DND-41 (cell line): Measurements from ENCODE around the gene MTOR.
"Not testable (repeated sequence)": the region's sequence is repeated elsewhere in the genome, so short reads cannot be mapped to it uniquely, and the experiment has no call there.

Experiments
- ATAC-seq: fragments of 200-7000 bp; cut with Tn5 transposase; 3 replicates; pipeline ENCODE4 v1.9.1; 2021; ENCODE audit warnings: low read depth; ENCODE audit not compliant: insufficient read depth
- DNase-seq: peaks from one replicate; pipeline ENCODE4 v3.0.0-alpha.2; 2020
- H2AFZ ChIP-seq: 2 replicates; pipeline ENCODE4 v1.6.0; 2012; ENCODE audit warnings: low read depth, low read length
- H3K27ac ChIP-seq: 2 replicates; pipeline ENCODE4 v1.5.1; 2012; ENCODE audit warnings: low read length, inconsistent platforms
- H3K27me3 ChIP-seq: fragments of 200-600 bp; sonication (generic); 2 replicates; pipeline ENCODE4 v1.6.0; 2012; ENCODE audit warnings: low read length, mild to moderate bottlenecking, inconsistent platforms; ENCODE audit not compliant: insufficient read depth, poor library complexity
- H3K36me3 ChIP-seq: 2 replicates; pipeline ENCODE4 v1.5.1; 2012; ENCODE audit warnings: low read length, inconsistent platforms; ENCODE audit not compliant: insufficient read depth
- H3K4me1 ChIP-seq: 2 replicates; pipeline ENCODE4 v1.5.1; 2012; ENCODE audit warnings: mild to moderate bottlenecking, low read length; ENCODE audit not compliant: insufficient read depth
- H3K4me2 ChIP-seq: 2 replicates; pipeline ENCODE4 v1.6.0; 2012; ENCODE audit warnings: mild to moderate bottlenecking, moderate library complexity, low read length, inconsistent platforms; ENCODE audit not compliant: insufficient read depth
- H3K4me3 ChIP-seq, 2 experiments: fragments of 200-600 bp in 1 of 2; shearing (Covaris generic) in 1 of 2; 2 replicates each; pipeline ENCODE4 v1.5.1; 2012 to 2016; ENCODE audit warnings: inconsistent platforms in 2 of 2, low read length in 2 of 2, mild to moderate bottlenecking in 2 of 2, low read depth in 1 of 2, moderate library complexity in 1 of 2
- H3K79me2 ChIP-seq: 2 replicates; pipeline ENCODE4 v1.6.0; 2012; ENCODE audit warnings: low read length, inconsistent platforms; ENCODE audit not compliant: insufficient read depth
- H3K9ac ChIP-seq: 2 replicates; pipeline ENCODE4 v1.6.0; 2012; ENCODE audit warnings: low read depth, mild to moderate bottlenecking, inconsistent platforms, low read length, moderate library complexity
- H3K9me3 ChIP-seq: 2 replicates; pipeline ENCODE4 v1.5.1; 2012; ENCODE audit warnings: low read length, moderate library complexity, mild to moderate bottlenecking, inconsistent platforms; ENCODE audit not compliant: insufficient read depth, severe bottlenecking
- H4K20me1 ChIP-seq: 2 replicates; pipeline ENCODE4 v1.6.0; 2012; ENCODE audit warnings: low read length; ENCODE audit not compliant: insufficient read depth
- EZH2 ChIP-seq: IDR thresholded peaks from 3 replicates; pipeline ENCODE4 v1.6.1; 2012; ENCODE audit warnings: borderline replicate concordance, low read depth, mild to moderate bottlenecking, moderate library complexity, low read length, inconsistent platforms; ENCODE audit not compliant: severe bottlenecking
- TF ChIP-seq, protein P1 (sequence below): IDR thresholded peaks from 2 replicates; pipeline ENCODE4 v1.5.1; 2012; ENCODE audit warnings: borderline replicate concordance, low read length, moderate library complexity, mild to moderate bottlenecking; ENCODE audit not compliant: poor library complexity, severe bottlenecking; ENCODE audit errors: extremely low read depth

The MTOR gene

DNA sequence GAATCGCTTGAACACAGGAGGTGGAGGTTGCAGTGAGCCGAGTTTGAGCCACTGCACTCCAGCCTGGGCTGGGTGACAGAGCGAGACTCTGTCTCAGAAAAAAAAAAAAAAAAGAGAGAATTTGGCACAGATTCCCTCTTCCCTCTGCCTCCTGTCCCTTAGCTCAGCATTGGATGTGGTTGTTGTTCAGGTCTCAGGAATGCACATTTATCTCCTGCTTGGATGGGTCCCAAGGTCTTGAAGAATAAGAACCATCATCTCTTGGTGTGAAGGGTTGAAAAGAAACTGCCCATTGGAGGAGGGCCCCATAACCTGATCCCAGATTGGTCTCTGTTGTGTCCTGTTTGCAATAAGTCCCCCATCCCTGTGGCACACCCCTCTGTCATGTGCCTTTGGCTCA lies 45.5 kb upstream of the MTOR start:
- no peak overlapping the region for H2AFZ ChIP-seq
- no peak overlapping the region for H3K4me2 ChIP-seq
- no peak overlapping the region for H3K4me3 ChIP-seq
- no peak overlapping the region for H3K27ac ChIP-seq
- H3K36me3 ChIP-seq: no peaks in the 10 kb centered on the region
- DNase-seq: no peak
- TF ChIP-seq, protein P1, sequence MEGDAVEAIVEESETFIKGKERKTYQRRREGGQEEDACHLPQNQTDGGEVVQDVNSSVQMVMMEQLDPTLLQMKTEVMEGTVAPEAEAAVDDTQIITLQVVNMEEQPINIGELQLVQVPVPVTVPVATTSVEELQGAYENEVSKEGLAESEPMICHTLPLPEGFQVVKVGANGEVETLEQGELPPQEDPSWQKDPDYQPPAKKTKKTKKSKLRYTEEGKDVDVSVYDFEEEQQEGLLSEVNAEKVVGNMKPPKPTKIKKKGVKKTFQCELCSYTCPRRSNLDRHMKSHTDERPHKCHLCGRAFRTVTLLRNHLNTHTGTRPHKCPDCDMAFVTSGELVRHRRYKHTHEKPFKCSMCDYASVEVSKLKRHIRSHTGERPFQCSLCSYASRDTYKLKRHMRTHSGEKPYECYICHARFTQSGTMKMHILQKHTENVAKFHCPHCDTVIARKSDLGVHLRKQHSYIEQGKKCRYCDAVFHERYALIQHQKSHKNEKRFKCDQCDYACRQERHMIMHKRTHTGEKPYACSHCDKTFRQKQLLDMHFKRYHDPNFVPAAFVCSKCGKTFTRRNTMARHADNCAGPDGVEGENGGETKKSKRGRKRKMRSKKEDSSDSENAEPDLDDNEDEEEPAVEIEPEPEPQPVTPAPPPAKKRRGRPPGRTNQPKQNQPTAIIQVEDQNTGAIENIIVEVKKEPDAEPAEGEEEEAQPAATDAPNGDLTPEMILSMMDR: no peak
- no peak for TF ChIP-seq EZH2
- no peaks in the 10 kb centered on the region for H3K9me3 ChIP-seq
- H3K27me3 ChIP-seq: no peaks in the 10 kb centered on the region
- peaks cover 4% of the 10 kb centered on the region; the same call in 1 of the 2 replicates for H4K20me1 ChIP-seq
- no peaks in the 10 kb centered on the region for H3K4me1 ChIP-seq
- H3K79me2 ChIP-seq: no peaks in the 10 kb centered on the region
- ATAC-seq: no peak
- no peak overlapping the region for H3K9ac ChIP-seq

DNA sequence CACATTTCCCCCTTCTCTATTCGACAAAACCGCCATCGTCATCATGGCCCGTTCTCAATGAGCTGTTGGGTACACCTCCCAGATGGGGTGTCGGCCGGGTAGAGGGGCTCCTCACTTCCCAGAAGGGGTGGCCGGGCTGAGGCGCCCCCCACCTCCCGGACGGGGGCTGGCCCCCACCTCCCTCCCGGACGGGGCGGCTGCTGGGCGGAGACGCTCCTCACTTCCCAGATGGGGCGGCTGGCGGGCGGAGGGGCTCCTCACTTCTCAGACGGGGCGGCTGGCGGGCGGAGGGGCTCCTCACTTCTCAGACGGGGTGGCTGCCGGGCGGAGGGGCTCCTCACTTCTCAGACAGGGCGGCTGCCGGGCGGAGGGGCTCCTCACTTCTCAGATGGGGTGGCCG lies 43.2 kb upstream of the MTOR start:
- not testable (repeated sequence) for ATAC-seq

DNA sequence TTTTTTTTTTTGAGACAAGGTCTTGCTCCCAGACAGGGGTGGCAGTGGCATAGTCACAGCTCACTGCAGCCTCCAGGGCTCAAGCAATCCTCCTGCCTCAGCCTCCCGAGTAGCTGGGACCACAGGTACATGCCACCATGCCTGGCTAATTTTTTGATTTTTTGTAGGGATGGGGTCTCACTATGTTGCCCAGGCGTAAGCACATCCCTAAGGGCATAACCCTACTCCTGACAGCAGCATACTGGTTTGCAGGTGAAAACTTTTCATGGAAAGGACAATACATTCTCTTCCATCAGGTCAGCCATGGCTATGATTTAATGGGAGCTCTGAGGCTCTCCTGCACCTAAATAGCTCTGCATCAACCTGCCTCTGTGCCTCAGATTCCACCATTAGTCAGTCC lies 40.0 kb upstream of the MTOR start:
- TF ChIP-seq EZH2: no peak
- TF ChIP-seq, protein P1: no peak
- H2AFZ ChIP-seq: no peak overlapping the region
- no peak for DNase-seq
- no peak overlapping the region for H3K4me2 ChIP-seq
- no peaks in the 10 kb centered on the region for H4K20me1 ChIP-seq
- no peak overlapping the region for H3K4me3 ChIP-seq
- H3K27me3 ChIP-seq: no peaks in the 10 kb centered on the region
- no peaks in the 10 kb centered on the region for H3K4me1 ChIP-seq
- no peaks in the 10 kb centered on the region for H3K9me3 ChIP-seq
- H3K27ac ChIP-seq: no peak overlapping the region
- no peaks in the 10 kb centered on the region for H3K79me2 ChIP-seq
- no peaks in the 10 kb centered on the region for H3K36me3 ChIP-seq
- ATAC-seq: no peak
- no peak overlapping the region for H3K9ac ChIP-seq

More for the DNA sequence above, 43.2 kb upstream of the MTOR start:
- not testable (repeated sequence) for DNase-seq, H2AFZ ChIP-seq, H3K4me3 ChIP-seq, H3K36me3 ChIP-seq, H4K20me1 ChIP-seq, H3K79me2 ChIP-seq, H3K9ac ChIP-seq, H3K27me3 ChIP-seq, H3K27ac ChIP-seq, H3K9me3 ChIP-seq, H3K4me2 ChIP-seq, H3K4me1 ChIP-seq

DNA sequence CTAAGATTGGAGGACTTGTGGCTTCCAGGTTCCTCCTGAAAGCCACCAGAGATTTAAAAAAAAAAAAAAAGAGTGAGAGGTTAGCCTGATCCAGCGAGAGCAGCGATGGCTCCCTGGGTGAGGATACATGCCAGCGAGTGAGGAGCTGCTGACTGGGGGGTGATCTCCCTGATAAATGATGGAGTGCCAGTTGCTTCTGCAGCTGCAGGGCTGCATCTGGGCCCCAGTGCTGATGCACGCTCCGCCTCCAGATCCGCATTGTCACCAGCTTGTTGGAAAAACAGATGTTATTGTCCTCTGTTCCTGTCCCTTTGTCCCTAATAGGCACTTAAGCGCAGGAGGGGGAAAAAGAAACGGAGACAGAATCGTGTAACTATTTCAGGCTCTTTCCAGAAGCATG lies 39.2 kb upstream of the MTOR start:
- no peak overlapping the region for H3K4me3 ChIP-seq
- H3K4me2 ChIP-seq: no peak overlapping the region
- DNase-seq: no peak
- H3K4me1 ChIP-seq: no peaks in the 10 kb centered on the region
- H3K27me3 ChIP-seq: no peaks in the 10 kb centered on the region
- no peaks in the 10 kb centered on the region for H3K9me3 ChIP-seq
- H3K36me3 ChIP-seq: no peaks in the 10 kb centered on the region
- H3K79me2 ChIP-seq: no peaks in the 10 kb centered on the region
- H3K27ac ChIP-seq: no peak overlapping the region
- ATAC-seq: no peak
- no peaks in the 10 kb centered on the region for H4K20me1 ChIP-seq
- no peak for TF ChIP-seq EZH2
- TF ChIP-seq, protein P1: no peak
- H3K9ac ChIP-seq: no peak overlapping the region
- H2AFZ ChIP-seq: no peak overlapping the region
